AG04449 (cell line): ENCODE measurements around the gene GSTM5.
"Not testable (repeated sequence)": the region's sequence is repeated elsewhere in the genome, so short reads cannot be mapped to it uniquely, and the experiment has no call there.

Experiments used
- CTCF ChIA-PET: fragments of 350-600 bp; formaldehyde crosslinking; extraction: SDS; loops from one replicate; lab custom pipeline; 2021; ENCODE audit warnings: antibody characterized with exemption; lab: Yijun Ruan, JAX
- POLR2A ChIA-PET: fragments of 400-600, 350-600 bp; formaldehyde crosslinking; extraction: SDS; loops from one replicate; lab custom pipeline; 2020; ENCODE audit warnings: antibody characterized with exemption, inconsistent platforms; lab: Yijun Ruan, JAX
- DNase-seq: peaks from one replicate; pipeline ENCODE4 v3.0.0-alpha.2; 2010; ENCODE audit warnings: low read depth, low spot score
- H3K4me3 ChIP-seq: 2 replicates; pipeline ENCODE4 v1.5.1; 2011; ENCODE audit warnings: low read depth, mild to moderate bottlenecking, control low read depth, low read length
- CTCF ChIP-seq: IDR thresholded peaks from one replicate; pipeline ENCODE4 v1.5.1; 2011; ENCODE audit warnings: mild to moderate bottlenecking, moderate library complexity, low read length, control low read depth, inconsistent platforms; ENCODE audit not compliant: insufficient read depth; ENCODE audit errors: missing control alignments

Gene GSTM5

DNA sequence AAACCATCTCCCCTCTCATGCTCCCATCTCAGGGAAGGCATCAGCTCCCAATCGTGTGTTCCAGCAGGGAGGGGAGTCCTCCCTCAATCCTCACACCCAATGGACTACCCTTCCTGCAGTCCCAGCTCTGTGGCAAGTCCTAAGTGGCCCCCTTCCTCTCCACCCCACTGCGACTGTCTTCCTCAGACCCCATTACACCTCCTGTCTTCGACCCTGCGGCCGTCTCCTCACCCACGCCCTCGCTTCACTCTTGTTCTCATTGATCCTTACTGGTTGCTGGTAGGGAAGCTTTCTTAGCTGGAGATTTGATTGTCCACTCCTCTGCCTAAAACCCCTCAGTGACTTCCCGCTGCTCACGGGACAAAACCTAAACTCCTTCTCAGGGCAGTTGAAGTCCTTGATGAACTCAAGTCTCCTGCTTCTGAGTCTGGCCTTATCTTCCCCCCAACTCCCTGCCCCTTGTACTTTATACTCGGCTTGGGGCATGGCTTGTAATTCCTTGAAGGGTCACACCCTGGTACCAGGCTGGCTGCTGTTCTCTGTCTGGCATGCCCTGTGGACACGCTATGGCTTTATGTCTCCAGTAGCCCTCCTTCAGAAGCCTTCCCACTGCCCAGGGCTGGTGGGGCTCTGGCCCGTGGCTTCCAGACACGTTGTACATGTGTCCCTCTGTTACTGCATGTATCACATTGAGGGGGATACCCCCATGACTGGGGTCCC lies 54.0 kb downstream of the GSTM5 start:
- no peak for TF ChIP-seq CTCF
- H3K4me3 ChIP-seq, result no peak overlapping the region
- POLR2A ChIA-PET, result no interaction called here
- DNase-seq, result no peak
- CTCF ChIA-PET, result interaction anchor here (0.6 to 5.1 kb wide), 5 partner anchors 8 to 220 kb away, joined by 3 to 41 read pairs (median 6); no protein-coding TSS in a partner anchor

GRCh38 chr1:109766991-109767636 lies 55.1 kb downstream of the GSTM5 start:
- POLR2A ChIA-PET, CTCF ChIA-PET, H3K4me3 ChIP-seq, DNase-seq: not testable (repeated sequence)
